Right lobe of liver (tissue), 4 donors: Measurements from ENCODE around the gene ZNHIT1.
A peak's percentile ranks its signal among the peaks of the same experiment; 100 is the strongest.

ENCODE experiments used
- CTCF ChIP-seq, 4 donors: fragments of 200-600 bp in 3 of 4; fragments of 450-650 bp in 1 of 4; IDR thresholded peaks; one replicate each; pipeline versions ENCODE4 v1.5.1 to v1.8.0; 2016 to 2022; ENCODE audit warnings: antibody characterized with exemption in 4 of 4, mild to moderate bottlenecking in 2 of 4
- POLR2A ChIP-seq: fragments of 450-650 bp; IDR thresholded peaks from one replicate; pipeline ENCODE4 v1.6.1; 2017; ENCODE audit warnings: antibody characterized with exemption, mild to moderate bottlenecking
- donor health status: DM: no; HTN: no; CAD: no.
- donor health status: DM: no; HTN: no; CAD: no.
- donor health status: DM: no; HTN: yes; CAD: no.

GRCh38 chr7:101235050-101235449 is 17.1 kb downstream of the ZNHIT1 start:
- TF ChIP-seq CTCF (IDR thresholded peaks at IDR 0.05) = peak; percentile 21 to 38 (median 30)
- no peak for TF ChIP-seq POLR2A
